K562 (cell line): ENCODE measurements around the gene DHRS13. TPM values are rescaled to one million over a fixed set of nuclear protein-coding genes. Genes with fewer than 3 reads are reported as not detected.

Experiments used
- CBX1 ChIP-seq: sonication (generic); IDR thresholded peaks from 2 replicates; pipeline ENCODE4 v1.6.1; 2016; ENCODE audit warnings: antibody characterized with exemption, low read depth, mild to moderate bottlenecking
- DACH1 ChIP-seq: fragments of 450-650 bp; IDR thresholded peaks from 2 replicates; pipeline ENCODE4 v1.6.1; 2018; ENCODE audit not compliant: partially characterized antibody
- EHMT2 ChIP-seq: fragments of 450-650 bp; IDR thresholded peaks from 2 replicates; pipeline ENCODE4 v1.6.1; 2018; ENCODE audit warnings: antibody characterized with exemption
- EZH2 ChIP-seq: IDR thresholded peaks from 2 replicates; pipeline ENCODE4 v1.6.1; 2012; ENCODE audit warnings: low read depth, mild to moderate bottlenecking, inconsistent platforms, low read length, borderline replicate concordance
- GTF2E2 ChIP-seq: fragments of 200-800 bp; sonication (Bioruptor generic); IDR thresholded peaks from 2 replicates; pipeline ENCODE4 v1.6.1; 2016; ENCODE audit warnings: missing genetic modification characterization, missing compliant biosample characterization
- HDAC2 ChIP-seq: fragments of 450-650 bp; IDR thresholded peaks from 2 replicates; pipeline ENCODE4 v1.6.1; 2016; ENCODE audit warnings: mild to moderate bottlenecking
- HDGF ChIP-seq: fragments of 450-650 bp; IDR thresholded peaks from 2 replicates; pipeline ENCODE4 v1.6.1; 2016
- HNRNPH1 ChIP-seq: fragments of 200-400 bp; formaldehyde crosslinking; optimal IDR thresholded peaks from 2 replicates; pipeline ENCODE3; 2017; ENCODE audit warnings: low read depth, mild to moderate bottlenecking, low read length, moderate library complexity
- HNRNPLL ChIP-seq: fragments of 200-400 bp; formaldehyde crosslinking; IDR thresholded peaks from 2 replicates; pipeline ENCODE4 v1.6.1; 2017; ENCODE audit warnings: low read length, low read depth, mild to moderate bottlenecking; ENCODE audit not compliant: poor library complexity, severe bottlenecking
- MYC ChIP-seq, 2 experiments: fragments of 250-450 bp in 1 of 2; sonication (Bioruptor Pico) in 1 of 2; IDR thresholded peaks; 2 replicates each; pipeline versions ENCODE4 v1.5.1 to v1.6.1; 2012 to 2021; ENCODE audit warnings: low read depth in 2 of 2, borderline replicate concordance in 1 of 2, improper control_type of control experiment in 1 of 2, low read length in 1 of 2, mild to moderate bottlenecking in 1 of 2, moderate library complexity in 1 of 2
- SUPT5H ChIP-seq: fragments of 450-650 bp; IDR thresholded peaks from 2 replicates; pipeline ENCODE4 v1.6.1; 2016
- TSC22D4 ChIP-seq: fragments of 450-650 bp; IDR thresholded peaks from 2 replicates; pipeline ENCODE4 v1.6.1; 2016; ENCODE audit warnings: missing genetic modification characterization, missing biosample characterization, control low read depth
- ZNF232 ChIP-seq: sonication (generic); formaldehyde crosslinking; IDR thresholded peaks from 2 replicates; pipeline ENCODE4 v1.8.0; 2022; ENCODE audit warnings: mild to moderate bottlenecking, missing genetic modification reagents
- ZNF3 ChIP-seq: fragments of 250-450 bp; sonication (Bioruptor Pico); IDR thresholded peaks from 2 replicates; pipeline ENCODE4 v1.5.0; 2021; ENCODE audit warnings: mild to moderate bottlenecking, moderate library complexity
- ZNF347 ChIP-seq: fragments of 450-650 bp; formaldehyde crosslinking; IDR thresholded peaks from 2 replicates; pipeline ENCODE4 v1.4.0; 2020; ENCODE audit warnings: low read depth, mild to moderate bottlenecking, moderate library complexity
- ZNF609 ChIP-seq: sonication (generic); formaldehyde crosslinking; IDR thresholded peaks from 2 replicates; pipeline ENCODE4 v1.8.1; 2023; ENCODE audit warnings: missing genetic modification reagents, mild to moderate bottlenecking, borderline replicate concordance
- ZNF695 ChIP-seq: fragments of 450-650 bp; formaldehyde crosslinking; IDR thresholded peaks from 2 replicates; pipeline ENCODE4 v1.4.0; 2020; ENCODE audit warnings: mild to moderate bottlenecking, moderate library complexity
- polyA plus RNA-seq, 8 experiments: library from polyadenylated mRNA; depleted of rRNA in 4 of 8; stranded (reverse) in 5 of 8; unstranded in 3 of 8; fragments of >200 nt; fragmentation: Nextera tagmentation in 2 of 8; fragmentation: Illumina TruSeq in 1 of 8; extraction: Ambion mirVana in 2 of 8; extraction: Trizol in 1 of 8; gene quantifications; 2 replicates each; pipeline versions ENCODE4 v1.2.1 to v1.2.3, GENCODE V29; 2011 to 2014; ENCODE audit warnings: inconsistent platforms in 1 of 8, missing spikeins in 1 of 8
- total RNA-seq, 7 experiments: library from RNA; depleted of rRNA in 6 of 7; stranded (reverse); fragments of >200 nt in 6 of 7; fragmentation: Illumina TruSeq in 2 of 7; extraction: Trizol in 2 of 7; gene quantifications; 2 replicates each; pipeline versions ENCODE4 v1.2.1 to v1.2.3, GENCODE V29; 2011 to 2021; ENCODE audit warnings: low replicate concordance in 1 of 7
- TF ChIP-seq, protein P1 (sequence below): fragments of 250-450 bp; sonication (Bioruptor Pico); IDR thresholded peaks from 2 replicates; pipeline ENCODE4 v1.5.0; 2020; ENCODE audit warnings: mild to moderate bottlenecking, borderline replicate concordance
- TF ChIP-seq, protein P2 (sequence below): fragments of 450-650 bp; formaldehyde crosslinking; IDR thresholded peaks from 2 replicates; pipeline ENCODE4 v1.4.0; 2020; ENCODE audit warnings: mild to moderate bottlenecking, moderate library complexity

Gene DHRS13
- total and polyA plus RNA-seq, 9 of the 15 experiments (the other 6 are each of a cell fraction or from before 2014, with no cell fraction given), result 0.32 to 52.3 (median 34.3) TPM; not detected in 1

DNA sequence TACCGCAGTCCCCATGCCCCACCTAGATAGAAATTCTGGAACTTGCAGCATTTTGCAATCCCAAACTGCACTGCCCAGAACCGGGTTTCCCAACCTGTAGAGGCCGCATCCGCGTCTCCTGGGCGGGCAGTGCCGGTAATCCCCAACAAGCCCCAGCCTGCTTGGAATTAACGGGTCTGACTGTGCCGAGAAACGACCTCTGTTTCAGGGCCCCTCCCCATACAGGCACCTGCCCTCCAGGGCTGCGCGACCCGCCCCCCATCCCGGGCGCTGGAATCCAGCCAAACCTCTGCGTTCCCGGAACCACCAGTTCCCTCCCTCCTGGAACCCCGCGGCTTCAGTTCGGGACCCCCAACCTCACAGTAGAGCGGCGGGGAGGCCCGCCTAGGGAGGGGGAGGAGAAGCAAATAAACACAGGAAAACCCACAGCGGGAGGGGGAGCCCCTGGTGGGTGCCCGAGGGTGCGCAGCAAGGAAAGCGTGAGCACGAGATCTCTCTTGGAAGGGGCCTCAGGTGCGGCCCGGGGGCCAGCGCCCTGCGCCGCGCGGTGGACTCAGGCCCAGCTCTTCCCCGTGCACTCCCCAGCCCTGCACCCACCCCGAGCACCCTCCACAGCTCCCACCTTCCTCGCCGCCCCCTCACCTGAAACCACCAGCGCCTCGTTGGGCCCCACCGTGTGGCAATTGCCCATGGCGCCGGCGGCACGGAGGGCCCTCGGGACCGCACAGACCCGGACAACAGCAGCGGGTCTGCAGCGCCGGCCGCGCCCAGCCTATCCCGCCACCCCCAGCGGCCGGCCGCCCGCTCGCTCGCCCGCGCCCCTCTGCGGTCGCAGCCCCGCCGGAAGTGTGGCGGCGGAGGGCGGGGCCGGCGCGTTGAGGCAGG is 5.8 kb downstream of the DHRS13 start, which contains the start of gene FLOT2 (continued):
- TF ChIP-seq ZNF3 (no peak), ZNF347 (CRISPR knock-in tag) (no peak), SUPT5H (peak; percentile 83), HNRNPH1 (no peak), EHMT2 (no peak), ZNF232 (CRISPR knock-in tag) (no peak), ZNF695 (peak; percentile 80; the same call in 1 of the 2 replicates), HDAC2 (no peak), DACH1 (no peak), ZNF609 (no peak), EZH2 (no peak), HDGF (no peak), GTF2E2 (tag) (peak; percentile 75; the same call in 1 of the 2 replicates), TSC22D4 (tag) (no peak), MYC (IDR thresholded peaks at IDR 0.05; ENCODE audit: low read depth, low read length) (peak; percentile 45), MYC (CRISPR knock-in tag; IDR thresholded peaks at IDR 0.05; ENCODE audit: borderline replicate concordance, low read depth) (peak; percentile 92), HNRNPLL (no peak), CBX1 (no peak; the same call in 1 of the 2 replicates)
- TF ChIP-seq, protein P1, sequence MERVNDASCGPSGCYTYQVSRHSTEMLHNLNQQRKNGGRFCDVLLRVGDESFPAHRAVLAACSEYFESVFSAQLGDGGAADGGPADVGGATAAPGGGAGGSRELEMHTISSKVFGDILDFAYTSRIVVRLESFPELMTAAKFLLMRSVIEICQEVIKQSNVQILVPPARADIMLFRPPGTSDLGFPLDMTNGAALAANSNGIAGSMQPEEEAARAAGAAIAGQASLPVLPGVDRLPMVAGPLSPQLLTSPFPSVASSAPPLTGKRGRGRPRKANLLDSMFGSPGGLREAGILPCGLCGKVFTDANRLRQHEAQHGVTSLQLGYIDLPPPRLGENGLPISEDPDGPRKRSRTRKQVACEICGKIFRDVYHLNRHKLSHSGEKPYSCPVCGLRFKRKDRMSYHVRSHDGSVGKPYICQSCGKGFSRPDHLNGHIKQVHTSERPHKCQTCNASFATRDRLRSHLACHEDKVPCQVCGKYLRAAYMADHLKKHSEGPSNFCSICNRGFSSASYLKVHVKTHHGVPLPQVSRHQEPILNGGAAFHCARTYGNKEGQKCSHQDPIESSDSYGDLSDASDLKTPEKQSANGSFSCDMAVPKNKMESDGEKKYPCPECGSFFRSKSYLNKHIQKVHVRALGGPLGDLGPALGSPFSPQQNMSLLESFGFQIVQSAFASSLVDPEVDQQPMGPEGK (CRISPR knock-in tag), result 0 out of 2 replicates have a peak, but pooled peaks have one; percentile 86
- TF ChIP-seq, protein P2, sequence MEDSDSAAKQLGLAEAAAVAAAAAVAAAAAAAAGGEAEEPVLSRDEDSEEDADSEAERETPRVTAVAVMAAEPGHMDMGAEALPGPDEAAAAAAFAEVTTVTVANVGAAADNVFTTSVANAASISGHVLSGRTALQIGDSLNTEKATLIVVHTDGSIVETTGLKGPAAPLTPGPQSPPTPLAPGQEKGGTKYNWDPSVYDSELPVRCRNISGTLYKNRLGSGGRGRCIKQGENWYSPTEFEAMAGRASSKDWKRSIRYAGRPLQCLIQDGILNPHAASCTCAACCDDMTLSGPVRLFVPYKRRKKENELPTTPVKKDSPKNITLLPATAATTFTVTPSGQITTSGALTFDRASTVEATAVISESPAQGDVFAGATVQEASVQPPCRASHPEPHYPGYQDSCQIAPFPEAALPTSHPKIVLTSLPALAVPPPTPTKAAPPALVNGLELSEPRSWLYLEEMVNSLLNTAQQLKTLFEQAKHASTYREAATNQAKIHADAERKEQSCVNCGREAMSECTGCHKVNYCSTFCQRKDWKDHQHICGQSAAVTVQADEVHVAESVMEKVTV (CRISPR knock-in tag), result peak; percentile 7; the same call in 1 of the 2 replicates
